ENCODE data around the gene MRPS27.

DNA sequence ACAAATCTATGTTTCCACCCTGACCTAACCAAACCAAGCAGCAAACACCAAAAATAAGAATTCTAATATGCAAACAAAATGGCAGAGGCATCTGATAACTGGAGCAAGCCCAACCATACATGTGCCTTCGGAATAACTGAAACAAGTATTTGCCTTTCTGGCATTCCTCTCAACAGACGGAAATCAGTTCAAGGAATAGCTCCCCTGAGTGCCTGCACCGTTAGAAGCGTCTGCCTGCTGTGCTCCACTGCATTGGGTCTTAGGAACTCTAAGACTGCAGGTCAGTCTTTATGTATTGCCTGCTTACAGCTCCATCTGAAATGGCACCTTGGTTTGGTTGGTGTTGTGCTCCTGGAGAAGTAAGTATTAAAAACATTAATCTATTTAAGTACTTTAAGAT is 98.5 kb downstream of the MRPS27 start:
- TF ChIP-seq, protein P1, sequence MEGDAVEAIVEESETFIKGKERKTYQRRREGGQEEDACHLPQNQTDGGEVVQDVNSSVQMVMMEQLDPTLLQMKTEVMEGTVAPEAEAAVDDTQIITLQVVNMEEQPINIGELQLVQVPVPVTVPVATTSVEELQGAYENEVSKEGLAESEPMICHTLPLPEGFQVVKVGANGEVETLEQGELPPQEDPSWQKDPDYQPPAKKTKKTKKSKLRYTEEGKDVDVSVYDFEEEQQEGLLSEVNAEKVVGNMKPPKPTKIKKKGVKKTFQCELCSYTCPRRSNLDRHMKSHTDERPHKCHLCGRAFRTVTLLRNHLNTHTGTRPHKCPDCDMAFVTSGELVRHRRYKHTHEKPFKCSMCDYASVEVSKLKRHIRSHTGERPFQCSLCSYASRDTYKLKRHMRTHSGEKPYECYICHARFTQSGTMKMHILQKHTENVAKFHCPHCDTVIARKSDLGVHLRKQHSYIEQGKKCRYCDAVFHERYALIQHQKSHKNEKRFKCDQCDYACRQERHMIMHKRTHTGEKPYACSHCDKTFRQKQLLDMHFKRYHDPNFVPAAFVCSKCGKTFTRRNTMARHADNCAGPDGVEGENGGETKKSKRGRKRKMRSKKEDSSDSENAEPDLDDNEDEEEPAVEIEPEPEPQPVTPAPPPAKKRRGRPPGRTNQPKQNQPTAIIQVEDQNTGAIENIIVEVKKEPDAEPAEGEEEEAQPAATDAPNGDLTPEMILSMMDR (IDR thresholded peaks at IDR 0.05; ENCODE audit: insufficient read depth, low read depth, low read length): no peak
- no peak for TF ChIP-seq EZH2 (IDR thresholded peaks at IDR 0.05; ENCODE audit: insufficient read depth, low read length)
